ENCODE measurements around the gene TAF9B.
"Not testable (repeated sequence)": the region's sequence is repeated elsewhere in the genome, so short reads cannot be mapped to it uniquely, and the experiment has no call there.

Gene TAF9B

GRCh38 chrX:78139160-78140123 lies at the start of gene TAF9B:
Gene TAF9B, minus strand, starts transcription at chrX:78139650. Its CDS starts 39 bp downstream, at chrX:78139611.
- peak; percentile 94 for DNase-seq

GRCh38 chrX:78182881-78183280 lies 43.4 kb upstream of the TAF9B start:
- no peak for DNase-seq

- DNase-seq: no peak
Observed at GRCh38 chrX:78181307-78181706, 41.9 kb upstream of the TAF9B start.

- peak; percentile 1 for DNase-seq
Observed at GRCh38 chrX:78168065-78168464, 28.6 kb upstream of the TAF9B start.

GRCh38 chrX:78165425-78165824 lies 26.0 kb upstream of the TAF9B start:
- no peak for DNase-seq

GRCh38 chrX:78163175-78163574 lies 23.7 kb upstream of the TAF9B start:
- DNase-seq: peak; percentile 10

GRCh38 chrX:78160711-78161110 lies 21.3 kb upstream of the TAF9B start:
- DNase-seq: not testable (repeated sequence)

GRCh38 chrX:78157846-78158245 lies 18.4 kb upstream of the TAF9B start:
- not testable (repeated sequence) for DNase-seq

GRCh38 chrX:78157373-78157772 lies 17.9 kb upstream of the TAF9B start:
- not testable (repeated sequence) for DNase-seq

GRCh38 chrX:78147002-78147540 lies 7.6 kb upstream of the TAF9B start:
- not testable (repeated sequence) for DNase-seq

- DNase-seq: no peak
Observed at GRCh38 chrX:78140206-78140605, 756 bp upstream of the TAF9B start.

- DNase-seq: no peak
Observed at GRCh38 chrX:78133238-78133960, 6.1 kb downstream of the TAF9B start.

- no peak for DNase-seq
Observed at GRCh38 chrX:78131117-78131516, 8.3 kb downstream of the TAF9B start.

GRCh38 chrX:78130396-78130795 lies 9.1 kb downstream of the TAF9B start:
- no peak for DNase-seq

GRCh38 chrX:78129714-78130113 lies 9.7 kb downstream of the TAF9B start:
- DNase-seq: no peak

- not testable (repeated sequence) for DNase-seq
Observed at GRCh38 chrX:78125781-78126180, 13.7 kb downstream of the TAF9B start.

- no peak for DNase-seq
Observed at GRCh38 chrX:78125148-78125547, 14.3 kb downstream of the TAF9B start.

GRCh38 chrX:78124307-78124706 lies 15.1 kb downstream of the TAF9B start:
- peak; percentile 57 for DNase-seq

GRCh38 chrX:78123190-78123589 lies 16.3 kb downstream of the TAF9B start:
- DNase-seq: no peak

GRCh38 chrX:78119521-78120227 lies 19.8 kb downstream of the TAF9B start:
- DNase-seq: no peak

GRCh38 chrX:78118628-78119027 lies 20.8 kb downstream of the TAF9B start:
- no peak for DNase-seq

GRCh38 chrX:78116766-78117165 lies 22.7 kb downstream of the TAF9B start:
- peak; percentile 60 for DNase-seq

GRCh38 chrX:78116365-78116764 lies 23.1 kb downstream of the TAF9B start:
- no peak for DNase-seq
